IMR-90 (cell line): ENCODE results near the gene RGSL1. TPM values are rescaled to one million over a fixed set of nuclear protein-coding genes. Genes with fewer than 3 reads are reported as not detected.

Experiments
- ATAC-seq: fragments of 200-7000 bp; cut with Tn5 transposase; 2 replicates; pipeline ENCODE4 v1.9.1; 2020; ENCODE audit warnings: low read depth, mild to moderate bottlenecking, moderate library complexity
- BruUV-seq: library from RNA; stranded (reverse); fragments of 400-500 nt; replicated peaks from 2 replicates; lab custom pipeline; 2021; lab: Mats Ljungman, UMichigan
- CTCF ChIA-PET: fragments of 300-600 bp; formaldehyde crosslinking; extraction: SDS; loops from one replicate; lab custom pipeline; 2021; ENCODE audit warnings: antibody characterized with exemption; lab: Yijun Ruan, JAX
- POLR2A ChIA-PET: fragments of 300-600 bp; sonication (Branson Sonifier 250); formaldehyde crosslinking; loops from one replicate; lab custom pipeline; 2022; ENCODE audit warnings: antibody characterized with exemption; ENCODE audit not compliant: unreplicated experiment; lab: Charles Lee
- DNase-seq: peaks from one replicate; pipeline ENCODE4 v3.0.0; 2013
- H2AFZ ChIP-seq: replicated peaks from 2 replicates; pipeline ENCODE3; 2013; ENCODE audit warnings: low read length, mild to moderate bottlenecking; ENCODE audit not compliant: poor library complexity
- H2AK5ac ChIP-seq: 2 replicates; pipeline ENCODE4 v1.6.1; 2013; ENCODE audit warnings: low read depth, low read length, inconsistent platforms
- H2AK9ac ChIP-seq: replicated peaks from 2 replicates; pipeline ENCODE3; 2013; ENCODE audit warnings: mild to moderate bottlenecking, low read depth, low read length, moderate library complexity; ENCODE audit not compliant: poor library complexity
- H2BK120ac ChIP-seq: 2 replicates; pipeline ENCODE4 v1.6.1; 2013; ENCODE audit warnings: low read depth, low read length, inconsistent platforms
- H2BK15ac ChIP-seq: 3 replicates; pipeline ENCODE4 v1.6.1; 2013; ENCODE audit warnings: low read depth, low read length, inconsistent platforms
- H2BK20ac ChIP-seq: 2 replicates; pipeline ENCODE4 v1.6.1; 2013; ENCODE audit warnings: low read depth, mild to moderate bottlenecking, inconsistent platforms, low read length, moderate library complexity
- H2BK5ac ChIP-seq: 2 replicates; pipeline ENCODE4 v1.6.1; 2013; ENCODE audit warnings: mild to moderate bottlenecking, low read depth, low read length, inconsistent platforms; ENCODE audit not compliant: poor library complexity, severe bottlenecking
- H3K14ac ChIP-seq: replicated peaks from 2 replicates; pipeline ENCODE4 v1.6.1; 2013; ENCODE audit warnings: low read depth, low read length, inconsistent platforms
- H3K18ac ChIP-seq: 2 replicates; pipeline ENCODE4 v1.6.1; 2013; ENCODE audit warnings: low read depth, low read length, control low read depth
- H3K23ac ChIP-seq: 2 replicates; pipeline ENCODE4 v1.6.1; 2013; ENCODE audit warnings: low read depth, low read length, inconsistent platforms
- H3K27ac ChIP-seq: 2 replicates; pipeline ENCODE4 v1.5.1; 2013; ENCODE audit warnings: mild to moderate bottlenecking, control low read depth, low read length; ENCODE audit not compliant: insufficient read depth
- H3K27me3 ChIP-seq: 2 replicates; pipeline ENCODE4 v1.6.1; 2013; ENCODE audit warnings: low read length; ENCODE audit not compliant: control insufficient read depth, insufficient read depth
- H3K36me3 ChIP-seq: 2 replicates; pipeline ENCODE4 v1.6.1; 2013; ENCODE audit warnings: low read length, mixed read lengths; ENCODE audit not compliant: control insufficient read depth, insufficient read depth
- H3K4ac ChIP-seq: 2 replicates; pipeline ENCODE4 v1.6.1; 2013; ENCODE audit warnings: low read depth, low read length, inconsistent platforms
- H3K4me1 ChIP-seq: 2 replicates; pipeline ENCODE4 v1.6.1; 2013; ENCODE audit warnings: low read length, mixed read lengths; ENCODE audit not compliant: control insufficient read depth, insufficient read depth
- H3K4me2 ChIP-seq: 2 replicates; pipeline ENCODE4 v1.6.1; 2013; ENCODE audit warnings: low read depth, mild to moderate bottlenecking, control low read depth, low read length, moderate library complexity
- H3K4me3 ChIP-seq: 2 replicates; pipeline ENCODE4 v1.5.1; 2013; ENCODE audit warnings: low read depth, mild to moderate bottlenecking, control low read depth, low read length, moderate library complexity; ENCODE audit not compliant: insufficient read depth
- H3K56ac ChIP-seq: 2 replicates; pipeline ENCODE4 v1.6.1; 2013; ENCODE audit warnings: low read length, inconsistent platforms; ENCODE audit not compliant: insufficient read depth; ENCODE audit errors: extremely low read depth
- H3K79me1 ChIP-seq, 2 experiments: 2 replicates each; pipeline ENCODE4 v1.6.1; 2013; ENCODE audit warnings: low read length in 2 of 2, inconsistent platforms in 1 of 2, low read depth in 1 of 2
- H3K9ac ChIP-seq: 2 replicates; pipeline ENCODE4 v1.6.1; 2013; ENCODE audit warnings: low read depth, low read length, control low read depth
- H3K9me1 ChIP-seq: 2 replicates; pipeline ENCODE4 v1.6.1; 2013; ENCODE audit warnings: low read length, inconsistent platforms; ENCODE audit not compliant: insufficient read depth
- H3K9me3 ChIP-seq: 2 replicates; pipeline ENCODE4 v1.6.1; 2013; ENCODE audit warnings: low read length; ENCODE audit not compliant: control insufficient read depth, insufficient read depth
- H4K20me1 ChIP-seq: 2 replicates; pipeline ENCODE4 v1.6.1; 2013; ENCODE audit warnings: low read length, inconsistent platforms; ENCODE audit not compliant: insufficient read depth
- H4K5ac ChIP-seq: 2 replicates; pipeline ENCODE4 v1.6.1; 2013; ENCODE audit warnings: mild to moderate bottlenecking, low read depth, low read length, control low read depth
- H4K8ac ChIP-seq, 2 experiments: 2 replicates each; pipeline ENCODE4 v1.6.1; 2013; ENCODE audit warnings: low read depth in 2 of 2, low read length in 2 of 2, control low read depth in 1 of 2, inconsistent platforms in 1 of 2
- H4K91ac ChIP-seq: 2 replicates; pipeline ENCODE4 v1.6.1; 2013; ENCODE audit warnings: low read depth, low read length, inconsistent platforms; ENCODE audit not compliant: insufficient read depth
- CTCF ChIP-seq: conservative IDR thresholded peaks from 2 replicates; pipeline ENCODE4 v1.5.1; 2012; ENCODE audit warnings: mild to moderate bottlenecking, low read depth, low read length, improper control_type of control experiment
- USF2 ChIP-seq: fragments of 150-350 bp; IDR thresholded peaks from 2 replicates; pipeline ENCODE4 v1.6.1; 2017; ENCODE audit warnings: mild to moderate bottlenecking, antibody characterized with exemption, low read length, low read depth
- WGBS, 2 experiments: methylation state at CpG; one replicate each; pipeline versions ENCODE4 v1.1.5 to v1.1.7; 2013; ENCODE audit warnings: missing lambda C conversion rate in 2 of 2; ENCODE audit not compliant: insufficient read length in 1 of 2; ENCODE audit errors: extremely low coverage in 2 of 2; 5-methylcytosine and 5-hydroxymethylcytosine counted together
- dilution Hi-C: fragments of 300-500 bp; cut with HindIII; formaldehyde crosslinking; loops from one replicate; pipeline ENCODE4 v1.14.3; 2018; ENCODE audit warnings: low sequenced_read_pairs; ENCODE audit not compliant: unreplicated experiment
- in situ Hi-C: fragments of 300-500 bp; cut with MboI; formaldehyde crosslinking; loops from 3 replicates; pipeline ENCODE4 v1.14.3; 2019; ENCODE audit warnings: low sequenced_read_pairs, inconsistent platforms, mixed read lengths
- intact Hi-C: fragments of 100-400 bp; cut with micrococcal nuclease; formaldehyde crosslinking; loops from 2 replicates; pipeline ENCODE4 v1.10.0; 2022
- polyA plus RNA-seq, 3 experiments: library from polyadenylated mRNA; depleted of rRNA; stranded (reverse); fragments of >200 nt; gene quantifications; 2 replicates each; pipeline ENCODE4 v1.2.3, GENCODE V29; 2012; ENCODE audit warnings: low replicate concordance in 1 of 3
- total RNA-seq: library from RNA; depleted of rRNA; stranded (reverse); fragments of >200 nt; gene quantifications from 2 replicates; pipeline ENCODE4 v1.2.3, GENCODE V29; 2012

Gene RGSL1
- total and polyA plus RNA-seq, 2 of the 4 experiments (the other 2 are of a cell fraction): not detected

DNA sequence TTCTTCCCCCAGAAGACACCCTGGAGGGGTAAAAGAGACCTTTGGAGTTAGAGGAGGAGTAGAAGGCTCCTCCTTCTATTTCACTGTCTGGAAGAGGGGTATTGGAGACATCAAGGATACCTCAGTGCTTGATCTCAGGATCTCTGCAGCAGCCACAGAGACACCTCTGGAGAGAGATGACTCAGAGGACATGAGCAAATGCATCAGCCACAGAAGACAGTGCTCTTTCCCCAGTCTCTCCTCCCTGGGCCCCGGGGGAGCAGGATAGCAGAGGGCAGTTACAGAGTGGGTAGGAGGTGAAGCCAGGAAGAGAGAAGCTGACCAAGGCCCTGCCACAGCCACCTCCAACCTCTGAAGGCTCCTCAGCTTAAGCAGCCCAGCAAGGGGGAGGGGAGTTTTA is 34.2 kb upstream of the RGSL1 start:
- Histone ChIP-seq H2AK5ac (no peak overlapping the region), H3K56ac (no peak overlapping the region), H3K36me3 (no peaks in the 10 kb centered on the region), H3K9me3 (no peaks in the 10 kb centered on the region), H3K4me2 (no peak overlapping the region), H2BK120ac (no peak overlapping the region), H3K4me1 (no peaks in the 10 kb centered on the region), H4K5ac (no peak overlapping the region), H4K8ac (no peak overlapping the region), H3K9ac (no peak overlapping the region), H4K91ac (no peak overlapping the region), H3K18ac (no peak overlapping the region), H3K9me1 (no peaks in the 10 kb centered on the region), H3K23ac (no peak overlapping the region), H3K27me3 (no peaks in the 10 kb centered on the region; the same call in 1 of the 2 replicates), H2BK5ac (no peak overlapping the region), H2BK15ac (no peak overlapping the region), H4K20me1 (no peaks in the 10 kb centered on the region), H3K27ac (no peak overlapping the region), H3K4me3 (no peak overlapping the region), H2AFZ (no peak overlapping the region), H2BK20ac (no peak overlapping the region), H3K14ac (no peak overlapping the region), H3K4ac (no peak overlapping the region), H2AK9ac (no peak overlapping the region), H3K79me1 (no peaks in the 10 kb centered on the region)
- no peak for ATAC-seq
- no TSS peak for BruUV-seq
- CTCF ChIA-PET: interaction anchor here (1.0 kb wide), 1 partner anchor 19 kb away, joined by 3 read pairs; no protein-coding TSS in a partner anchor
- TF ChIP-seq CTCF (no peak), USF2 (no peak)
- dilution Hi-C loops: no loop called here
- in situ Hi-C loops: no loop called here
- intact Hi-C loops: no loop called here
- DNase-seq: no peak
- POLR2A ChIA-PET: no interaction called here
- WGBS, 2 experiments: no CpG with 5 or more reads among the region's 1 CpG
